Stomach (tissue), 9 donors: ENCODE results near the gene DCLK3. TPM values are rescaled to one million over a fixed set of nuclear protein-coding genes. Genes with fewer than 3 reads are reported as not detected.

Experiments
- DNase-seq, 2 donors: peaks; one replicate each; pipeline versions ENCODE4 v3.0.0 to v3.0.0-alpha.2; 2013 to 2019
- H3K27ac ChIP-seq, 5 donors: fragments of 200-600 bp in 4 of 5; sonication (generic) in 4 of 5; one replicate each; pipeline ENCODE4 v1.5.1; 2013 to 2019; ENCODE audit warnings: mild to moderate bottlenecking in 1 of 5, moderate library complexity in 1 of 5
- H3K27me3 ChIP-seq, 3 donors: fragments of 200-600 bp; sonication (generic); one replicate each; pipeline ENCODE4 v1.5.1; 2017 to 2019; ENCODE audit warnings: mixed run types in 1 of 3
- H3K36me3 ChIP-seq, 4 donors: fragments of 200-600 bp; sonication (generic); 1 replicate in 3 of 4; 2 replicates in 1 of 4; pipeline ENCODE4 v1.5.1; 2016 to 2019
- H3K4me1 ChIP-seq, 4 donors: fragments of 200-600 bp; sonication (generic); one replicate each; pipeline ENCODE4 v1.5.1; 2016 to 2019
- H3K4me3 ChIP-seq, 4 donors: fragments of 200-600 bp; sonication (generic) in 3 of 4; one replicate each; pipeline ENCODE4 v1.5.1; 2016 to 2019; ENCODE audit warnings: mild to moderate bottlenecking in 1 of 4
- H3K9me3 ChIP-seq, 4 donors: fragments of 200-600 bp; sonication (generic); one replicate each; pipeline ENCODE4 v1.5.1; 2016 to 2019
- CTCF ChIP-seq, 7 experiments: fragments of 450-650 bp in 4 of 7; fragments of 200-600 bp in 3 of 7; sonication (generic) in 3 of 7; IDR thresholded peaks; one replicate each; pipeline ENCODE4 v1.5.1; 2016 to 2019; ENCODE audit warnings: antibody characterized with exemption in 7 of 7, control low read depth in 2 of 7, mild to moderate bottlenecking in 1 of 7
- EP300 ChIP-seq: sonication (generic); formaldehyde crosslinking; IDR thresholded peaks from one replicate; pipeline ENCODE4 v1.6.1; 2017; ENCODE audit warnings: antibody characterized with exemption
- POLR2A ChIP-seq, 4 donors: fragments of 450-650 bp; IDR thresholded peaks; one replicate each; pipeline ENCODE4 v1.6.1; 2016; ENCODE audit warnings: antibody characterized with exemption in 4 of 4, control low read depth in 2 of 4, mild to moderate bottlenecking in 1 of 4, moderate library complexity in 1 of 4
- POLR2AphosphoS5 ChIP-seq, 3 donors: sonication (generic); formaldehyde crosslinking; IDR thresholded peaks; one replicate each; pipeline ENCODE4 v1.6.1; 2016; ENCODE audit warnings: antibody characterized with exemption in 3 of 3
- WGBS, 5 donors: extraction: QIAGEN DNeasy Blood & Tissue Kit in 3 of 5; methylation state at CpG; one replicate each; pipeline versions ENCODE4 v1.1.5 to v1.1.7; 2013 to 2018; 5-methylcytosine and 5-hydroxymethylcytosine counted together
- intact Hi-C: fragments of 100-400 bp; cut with DNase I; formaldehyde crosslinking; loops from one replicate; pipeline ENCODE4 v1.15.1; 2023; ENCODE audit warnings: low total_unique reads
- polyA plus RNA-seq, 3 donors: library from polyadenylated mRNA; stranded (reverse); fragments of 200-250 nt; gene quantifications; one replicate each; pipeline ENCODE4 v1.2.3, GENCODE V29; 2013
- total RNA-seq, 5 donors: library from RNA; depleted of rRNA; stranded (reverse); fragments of >200 nt; gene quantifications; one replicate each; pipeline versions ENCODE4 v1.1.0 to v1.2.3, GENCODE V29; 2014 to 2016
- donor health status: healthy with polysubstance abuse.
- donor health status: Bipolar disorder and iron deficiency.
- donor health status: healthy.

Gene DCLK3
- total and polyA plus RNA-seq, 8 donors = 0.45 to 0.92 TPM; not detected in 6

GRCh38 chr3:36707623-36708409 lies 56.5 kb downstream of the DCLK3 start:
- WGBS, 5 donors = 44 to 61% (median 55%) methylated on average over 6 of the region's 6 CpGs
- Histone ChIP-seq H3K36me3 (no peaks in the 10 kb centered on the region), H3K27ac (no peak overlapping the region), H3K4me1 (no peaks in the 10 kb centered on the region), H3K9me3 (no peaks in the 10 kb centered on the region), H3K27me3 (peaks cover 0 to 6% (median 0%) of the 10 kb centered on the region in 3 donors), H3K4me3 (no peak overlapping the region)
- intact Hi-C loops = no loop called here
- no peak for DNase-seq
- TF ChIP-seq CTCF (IDR thresholded peaks at IDR 0.05) = peak in 1 of 7 experiments; percentile 8
- TF ChIP-seq POLR2A (IDR thresholded peaks at IDR 0.05) = no peak

- intact Hi-C loops = no loop called here
- Histone ChIP-seq H3K9me3 (no peaks in the 10 kb centered on the region), H3K4me1 (no peaks in the 10 kb centered on the region), H3K36me3 (no peaks in the 10 kb centered on the region), H3K4me3 (no peak overlapping the region), H3K27me3 (peaks cover 0 to 6% (median 0%) of the 10 kb centered on the region in 3 donors), H3K27ac (no peak overlapping the region)
- TF ChIP-seq POLR2A (IDR thresholded peaks at IDR 0.05) = no peak
- no peak for TF ChIP-seq CTCF (IDR thresholded peaks at IDR 0.05)
- TF ChIP-seq POLR2AphosphoS5 (IDR thresholded peaks at IDR 0.05) = no peak
- TF ChIP-seq EP300 = no peak
- no peak for DNase-seq
- 72 to 82% (median 76%) methylated on average over 8 of the region's 8 CpGs for WGBS, 5 donors
These were observed 59.3 kb downstream of the DCLK3 start for GRCh38 chr3:36705015-36705414.

- H3K4me1 ChIP-seq = no peaks in the 10 kb centered on the region
- H3K9me3 ChIP-seq = no peaks in the 10 kb centered on the region
- no peak overlapping the region for H3K27ac ChIP-seq
- H3K4me3 ChIP-seq = no peak overlapping the region
- intact Hi-C loops = loop anchor here (5.0 kb wide), 1 partner anchor 737 kb away; no protein-coding TSS in a partner anchor
- DNase-seq = no peak
- TF ChIP-seq CTCF (IDR thresholded peaks at IDR 0.05) = no peak
- no peak for TF ChIP-seq POLR2A (IDR thresholded peaks at IDR 0.05)
- 74 to 81% (median 79%) methylated on average over 4 of the region's 4 CpGs for WGBS, 5 donors
- H3K27me3 ChIP-seq = peaks cover 0 to 6% (median 0%) of the 10 kb centered on the region in 3 donors
- H3K36me3 ChIP-seq = no peaks in the 10 kb centered on the region
These were observed 60.1 kb downstream of the DCLK3 start for GRCh38 chr3:36704280-36704679.

- Histone ChIP-seq H3K27ac (no peak overlapping the region), H3K4me1 (no peaks in the 10 kb centered on the region), H3K4me3 (no peak overlapping the region), H3K9me3 (no peaks in the 10 kb centered on the region), H3K27me3 (no peaks in the 10 kb centered on the region), H3K36me3 (no peaks in the 10 kb centered on the region)
- intact Hi-C loops = loop anchor here (5.0 kb wide), 1 partner anchor 734 kb away; no protein-coding TSS in a partner anchor
- 58 to 69% (median 62%) methylated on average over 2 of the region's 2 CpGs for WGBS, 5 donors
- DNase-seq = no peak
- no peak for TF ChIP-seq CTCF (IDR thresholded peaks at IDR 0.05)
- TF ChIP-seq EP300 = no peak
These were observed 63.1 kb downstream of the DCLK3 start for GRCh38 chr3:36701249-36701572.
